Ovary (tissue), 10 donors: Measurements from ENCODE around the gene TRNAU1AP. TPM values are rescaled to one million over a fixed set of nuclear protein-coding genes. Genes with fewer than 3 reads are reported as not detected.

Source experiments
- DNase-seq, 5 donors: peaks; one replicate each; pipeline ENCODE4 v3.0.0-alpha.2; 2019 to 2020
- H3K27ac ChIP-seq, 2 donors: fragments of 200-600 bp; one replicate each; pipeline versions ENCODE4 v1.5.1 to v1.8.0; 2019 to 2022
- H3K27me3 ChIP-seq: fragments of 200-600 bp; one replicate; pipeline ENCODE4 v1.8.0; 2022
- H3K36me3 ChIP-seq: fragments of 200-600 bp; sonication (generic); one replicate; pipeline ENCODE4 v1.5.1; 2019
- H3K4me1 ChIP-seq: one replicate; pipeline ENCODE4 v1.8.1; 2013; ENCODE audit warnings: mild to moderate bottlenecking, moderate library complexity; ENCODE audit not compliant: insufficient read depth
- H3K4me3 ChIP-seq: fragments of 200-600 bp; sonication (generic); one replicate; pipeline ENCODE4 v1.5.1; 2017
- H3K9me3 ChIP-seq, 2 donors: fragments of 200-600 bp in 1 of 2; sonication (generic) in 1 of 2; one replicate each; pipeline versions ENCODE4 v1.5.1 to v1.8.1; 2013 to 2019; ENCODE audit warnings: mild to moderate bottlenecking in 1 of 2, moderate library complexity in 1 of 2
- CTCF ChIP-seq, 3 donors: fragments of 450-650 bp in 2 of 3; fragments of 200-600 bp in 1 of 3; IDR thresholded peaks; one replicate each; pipeline versions ENCODE4 v1.5.1 to v1.8.0; 2016 to 2022; ENCODE audit warnings: antibody characterized with exemption in 3 of 3, mild to moderate bottlenecking in 1 of 3
- EP300 ChIP-seq: sonication (generic); formaldehyde crosslinking; IDR thresholded peaks from one replicate; pipeline ENCODE4 v1.6.1; 2017; ENCODE audit warnings: antibody characterized with exemption
- POLR2A ChIP-seq: fragments of 450-650 bp; IDR thresholded peaks from one replicate; pipeline ENCODE4 v1.6.1; 2017; ENCODE audit warnings: antibody characterized with exemption, mild to moderate bottlenecking, moderate library complexity
- WGBS, 3 donors: extraction: QIAGEN DNeasy Blood & Tissue Kit in 1 of 3; methylation state at CpG; one replicate each; pipeline versions ENCODE4 v1.1.5 to v1.1.7; 2013 to 2017; 5-methylcytosine and 5-hydroxymethylcytosine counted together
- intact Hi-C, 4 donors: fragments of 100-400 bp; cut with DNase I; formaldehyde crosslinking; loops; one replicate each; pipeline versions ENCODE4 v1.11.0 to v1.15.1; 2022 to 2023
- long read RNA-seq, 3 donors: library from polyadenylated mRNA in 2 of 3; unstranded in 2 of 3; transcript quantifications; one replicate each; pipeline ENCODE4 v2.0.0 and lab custom pipeline, GENCODE V29; 2021 to 2026
- polyA plus RNA-seq, 2 donors: library from polyadenylated mRNA; stranded (reverse); fragments of 200-250 nt in 1 of 2; fragments of 350-450 nt in 1 of 2; fragmentation: Illumina TruSeq in 1 of 2; extraction: RNeasy Lipid Tissue Mini Kit (QIAGEN cat#74804) in 1 of 2; gene quantifications; one replicate each; pipeline ENCODE4 v1.2.3, GENCODE V29; 2013 to 2014
- total RNA-seq, 7 donors: library from RNA; depleted of rRNA in 2 of 7; stranded (reverse); fragments of >200 nt in 2 of 7; fragmentation: NEBNext Ultra II Directional in 3 of 7; extraction: Animal tissue kit (Norgen Biotek cat#: 25700) in 3 of 7; gene quantifications; one replicate each; pipeline versions ENCODE4 v1.1.0 to v1.2.4, GENCODE V29; 2016 to 2023
- donor health status: DM: no; HTN: no; CAD: no; lungs with moderate emphysema.
- donor health status: DM: no; HTN: no; CAD: no.
- donor health status: Bipolar disorder and iron deficiency.
- donor health status: DM: yes; HTN: yes; CAD: no.
- donor health status: DM: no; HTN: no; CAD: no.
- donor health status: DM: yes; HTN: yes; CAD: no.

TRNAU1AP gene
- total RNA-seq, result 10 to 100 TPM; 18.8 to 27.7 (median 20.6) TPM
- 10 to 100 TPM; 20.7 to 37.6 TPM for polyA plus RNA-seq
- long read RNA-seq, donor 1, transcript TRNAU1AP-205 (10 exons, 1,132 nt), result minor isoform, 5 of 58 reads
- long read RNA-seq, donor 1, transcript TRNAU1AP-201 (9 exons, 1,799 nt), result major isoform, 25 of 58 reads
- long read RNA-seq, donor 1, partial matches to known transcripts, result 4 of 58 reads
- long read RNA-seq, donor 1, other reads (novel, unspliced or antisense), result 24 of 58 reads
- long read RNA-seq, donor 2, partial matches to known transcripts, result 16 of 50 reads
- long read RNA-seq, donor 2, other reads (novel, unspliced or antisense), result 28 of 50 reads
- long read RNA-seq, donor 3, transcript TRNAU1AP-201 (9 exons, 1,799 nt), result major isoform, 13 of 30 reads
- long read RNA-seq, donor 3, partial matches to known transcripts, result 3 of 30 reads
- long read RNA-seq, donor 3, other reads (novel, unspliced or antisense), result 12 of 30 reads

DNA sequence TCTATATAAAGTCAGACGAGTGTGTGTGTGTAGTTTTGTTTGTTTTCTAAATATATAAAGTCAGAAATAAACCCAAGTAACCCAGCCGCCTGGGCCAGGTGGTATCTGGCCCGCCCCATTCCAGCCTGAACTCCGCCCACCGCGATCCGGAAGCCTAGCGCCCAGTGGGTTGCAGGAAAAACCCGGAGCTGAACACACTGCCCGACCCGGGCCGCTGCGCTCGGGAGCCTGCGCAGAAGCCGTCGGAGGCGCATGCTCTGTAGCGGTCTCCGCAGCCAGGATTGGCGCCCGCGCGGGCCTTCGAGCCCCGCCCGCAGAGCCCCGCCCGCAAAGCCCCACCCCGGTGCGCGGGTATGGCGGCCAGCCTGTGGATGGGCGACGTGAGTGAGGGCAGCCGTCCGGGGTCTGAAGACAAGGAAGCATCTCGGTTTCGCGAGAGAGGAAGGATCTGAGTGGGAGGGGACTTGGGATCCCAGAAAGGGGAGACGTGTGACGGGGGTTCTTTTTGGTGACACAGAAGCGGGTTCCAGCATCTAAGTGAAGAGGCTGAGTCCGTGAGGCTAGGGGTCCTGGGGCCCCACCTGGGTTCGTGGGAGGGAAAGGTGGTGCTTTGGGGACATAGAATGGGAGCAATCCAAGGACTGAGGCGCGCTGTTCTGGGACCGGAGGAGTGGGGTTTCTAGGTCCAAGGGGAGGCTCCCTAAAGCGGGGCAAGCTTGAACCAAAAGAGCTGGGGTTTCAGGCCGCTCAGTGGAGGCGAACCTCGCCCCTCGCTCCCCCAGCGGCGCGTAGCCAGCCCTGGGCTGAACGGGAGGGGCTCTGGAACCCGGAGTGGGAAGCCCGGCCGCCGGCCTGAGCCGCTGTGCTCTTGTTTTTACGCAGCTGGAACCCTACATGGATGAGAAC lies at the start of gene TRNAU1AP:
Gene TRNAU1AP, plus strand, starts transcription at position 328 of the 906 bp plus-strand sequence. Its CDS starts 26 bp downstream, at position 354.
- no peaks in the 10 kb centered on the region for H3K36me3 ChIP-seq
- H3K9me3 ChIP-seq, result no peaks in the 10 kb centered on the region
- no peaks in the 10 kb centered on the region for H3K4me1 ChIP-seq
- DNase-seq, result peak; percentile 96 to 98 (median 97)
- WGBS, 3 donors, result 0% methylated on average over 60 to 63 of the region's 63 CpGs
- H3K27me3 ChIP-seq, result no peaks in the 10 kb centered on the region
- peak within 1 kb of the TSS; percentile 40 to 84 for H3K27ac ChIP-seq
- H3K4me3 ChIP-seq, result peak within 1 kb of the TSS; percentile 73
- TF ChIP-seq POLR2A (peak; percentile 84), EP300 (no peak), CTCF (IDR thresholded peaks at IDR 0.05) (peak in 1 of 3 donors; percentile 24)
- intact Hi-C loops, result no loop called here

- H3K9me3 ChIP-seq, result no peaks in the 10 kb centered on the region
- peaks cover 3% of the 10 kb centered on the region for H3K4me1 ChIP-seq
- H3K36me3 ChIP-seq, result no peaks in the 10 kb centered on the region
- no peak overlapping the region for H3K4me3 ChIP-seq
- no peaks in the 10 kb centered on the region for H3K27me3 ChIP-seq
- no peak for TF ChIP-seq POLR2A
- no peak for TF ChIP-seq EP300
- no peak for TF ChIP-seq CTCF (IDR thresholded peaks at IDR 0.05)
- DNase-seq, result no peak
- intact Hi-C loops, result no loop called here
- WGBS, 3 donors, result 64 to 76% (median 69%) methylated on average over 3 of the region's 3 CpGs
- H3K27ac ChIP-seq, result no peak overlapping the region
Observed at GRCh38 chr1:28503117-28503516, 49.8 kb upstream of the TRNAU1AP start.

GRCh38 chr1:28505406-28506187 lies 47.3 kb upstream of the TRNAU1AP start, which contains the start of gene RCC1:
TSS of gene RCC1 (plus strand) at chr1:28506043. CDS start at chr1:28529867, 23,824 bp downstream.
- peak within 1 kb of the TSS in 1 of 2 donors; percentile 39 for H3K27ac ChIP-seq
- H3K27me3 ChIP-seq, result no peaks in the 10 kb centered on the region
- WGBS, 3 donors, result 1 to 2% (median 2%) methylated on average over 41 of the region's 41 CpGs
- no peaks in the 10 kb centered on the region for H3K36me3 ChIP-seq
- H3K4me3 ChIP-seq, result peak within 1 kb of the TSS; percentile 75
- TF ChIP-seq POLR2A (peak; percentile 96), EP300 (peak; percentile 78), CTCF (IDR thresholded peaks at IDR 0.05) (no peak)
- H3K4me1 ChIP-seq, result peaks cover 13% of the 10 kb centered on the region
- peak; percentile 95 to 98 (median 96) for DNase-seq
- intact Hi-C loops, result no loop called here
- no peaks in the 10 kb centered on the region for H3K9me3 ChIP-seq

DNA sequence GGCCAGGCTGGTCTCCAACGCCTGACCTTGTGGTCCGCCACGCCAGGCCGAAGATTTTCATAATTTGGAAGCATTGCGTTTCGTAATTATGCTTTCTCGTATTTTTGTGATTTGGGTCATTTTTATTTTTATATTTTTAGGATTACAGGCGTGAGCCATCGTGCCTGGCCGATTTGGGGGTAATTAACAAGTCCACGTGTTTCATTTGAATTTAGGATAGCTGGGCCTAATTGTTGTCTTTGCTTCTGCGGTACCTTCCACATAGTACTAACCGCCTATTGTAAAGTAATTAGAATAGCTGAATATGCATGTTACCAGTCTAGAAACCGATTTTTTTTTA lies 46.0 kb upstream of the TRNAU1AP start:
- Histone ChIP-seq H3K9me3 (no peaks in the 10 kb centered on the region), H3K27ac (peak overlapping the region in 1 of 2 donors; percentile 39), H3K4me3 (peak overlapping the region; percentile 75), H3K27me3 (no peaks in the 10 kb centered on the region), H3K4me1 (peaks cover 13% of the 10 kb centered on the region), H3K36me3 (no peaks in the 10 kb centered on the region)
- 0 to 1% (median 0%) methylated on average over 14 of the region's 14 CpGs for WGBS, 3 donors
- no peak for TF ChIP-seq CTCF (IDR thresholded peaks at IDR 0.05)
- no peak for TF ChIP-seq EP300
- no peak for TF ChIP-seq POLR2A
- no peak for DNase-seq
- intact Hi-C loops, result no loop called here
